ENCODE results near the gene BCL2L11.

BCL2L11 gene

DNA sequence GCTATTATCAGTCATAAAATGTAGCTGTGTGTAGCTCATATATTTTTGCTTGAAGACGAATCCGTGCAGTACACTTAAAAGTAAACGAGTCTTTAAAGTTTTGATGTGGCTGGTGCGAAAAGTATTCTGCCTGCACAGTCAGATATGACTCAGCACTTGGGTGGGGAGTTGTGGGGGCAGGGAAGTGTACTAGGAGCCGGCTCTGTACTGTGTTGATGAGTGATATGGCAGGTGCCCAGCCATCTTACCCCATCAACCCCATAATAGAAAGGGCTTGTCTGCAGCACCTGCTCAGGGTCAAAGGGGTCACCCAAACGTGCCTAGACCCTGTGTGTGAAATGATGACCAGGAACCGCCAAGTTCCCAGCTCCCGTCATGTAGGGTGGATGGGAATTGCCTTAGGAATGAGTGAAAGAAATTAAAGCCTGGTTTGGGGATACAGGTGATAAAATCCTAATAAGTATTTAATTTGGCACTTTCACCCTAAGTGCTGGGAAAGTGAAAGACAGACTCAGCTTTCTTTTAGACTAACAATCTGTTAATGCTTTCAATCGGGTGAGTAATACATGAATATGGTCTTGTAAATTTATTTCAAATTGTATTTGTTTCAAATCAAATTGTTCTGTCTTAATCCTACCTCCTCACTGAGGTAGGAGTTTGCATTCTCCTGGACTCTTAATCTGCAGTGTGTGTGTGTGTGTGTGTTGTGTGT, 48.0 kb downstream of the BCL2L11 start:
- peak; percentile 37 to 62 for DNase-seq (ENCODE audit: low read depth in 2 of 2)

- no peak for DNase-seq (ENCODE audit: low read depth in 2 of 2)
Observed at GRCh38 chr2:111169268-111169667, 48.6 kb downstream of the BCL2L11 start.

DNA sequence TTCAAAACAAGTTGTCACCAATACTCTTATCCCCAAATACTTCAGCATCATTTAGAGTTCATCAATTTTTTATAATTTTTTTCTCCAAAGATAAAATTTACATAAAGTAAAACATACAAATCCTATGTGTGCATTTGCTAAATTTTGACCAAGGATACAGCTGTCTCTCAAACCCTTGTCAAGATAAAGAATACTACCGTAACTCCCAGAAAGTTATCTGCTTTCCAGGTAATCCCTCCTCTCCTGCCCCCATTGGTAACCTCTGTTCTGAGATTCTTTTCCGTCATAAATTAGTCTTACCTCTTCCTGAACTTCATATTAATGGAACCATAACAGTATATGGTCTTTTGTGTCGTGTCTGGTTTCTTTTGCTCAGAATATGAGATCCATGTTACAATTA, 49.2 kb downstream of the BCL2L11 start:
- no peak for DNase-seq (ENCODE audit: low read depth in 2 of 2)

DNA sequence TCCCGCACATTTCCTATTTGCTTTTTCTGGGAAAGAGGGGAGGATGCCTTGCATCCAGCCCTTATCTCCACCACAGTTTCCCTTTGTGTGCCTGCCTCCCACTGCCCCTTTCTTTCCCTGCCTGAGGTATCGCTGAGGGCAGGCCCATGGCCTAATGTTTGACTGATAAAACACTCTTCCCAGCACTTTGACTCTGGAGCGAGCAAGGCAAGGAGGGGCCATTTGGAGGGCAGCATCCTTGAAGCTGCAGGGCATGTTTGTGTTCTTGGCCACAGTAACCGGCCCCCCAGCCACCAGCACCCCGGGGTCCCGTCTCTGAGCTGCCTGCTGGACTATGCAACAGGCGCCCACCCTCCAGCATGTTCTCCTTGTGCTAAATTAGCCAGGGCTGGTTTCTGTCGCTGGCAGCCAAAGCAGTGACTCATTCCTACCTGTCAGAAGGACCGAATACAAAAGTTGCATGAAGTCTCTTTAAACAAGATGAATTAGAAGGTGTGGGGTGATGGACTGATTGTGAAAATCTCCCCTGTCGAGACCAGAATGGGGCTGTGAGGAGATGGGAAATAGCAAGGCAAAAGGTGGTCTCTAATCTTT, 50.7 kb downstream of the BCL2L11 start:
- DNase-seq (ENCODE audit: low read depth in 2 of 2): no peak

DNA sequence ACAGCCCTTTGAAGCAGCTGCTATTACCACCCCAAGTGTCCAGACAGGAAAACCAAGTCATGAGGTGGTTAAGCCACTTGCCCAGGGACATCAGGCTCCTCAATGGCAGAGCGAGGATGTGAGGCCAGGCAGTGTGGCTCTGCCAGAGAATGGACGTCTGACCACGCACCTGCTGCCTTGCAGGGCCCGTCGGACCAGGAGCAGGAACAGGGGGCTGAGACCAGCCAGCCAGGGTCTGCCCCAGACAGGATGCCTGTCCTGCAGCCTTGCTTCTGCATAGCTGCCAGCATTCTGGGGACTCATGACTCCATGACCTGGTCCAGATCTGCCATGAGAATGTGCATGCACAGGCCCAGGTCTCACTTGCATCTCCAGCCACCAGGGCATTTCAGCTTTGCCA, 52.0 kb downstream of the BCL2L11 start:
- DNase-seq (ENCODE audit: low read depth in 2 of 2): no peak

DNA sequence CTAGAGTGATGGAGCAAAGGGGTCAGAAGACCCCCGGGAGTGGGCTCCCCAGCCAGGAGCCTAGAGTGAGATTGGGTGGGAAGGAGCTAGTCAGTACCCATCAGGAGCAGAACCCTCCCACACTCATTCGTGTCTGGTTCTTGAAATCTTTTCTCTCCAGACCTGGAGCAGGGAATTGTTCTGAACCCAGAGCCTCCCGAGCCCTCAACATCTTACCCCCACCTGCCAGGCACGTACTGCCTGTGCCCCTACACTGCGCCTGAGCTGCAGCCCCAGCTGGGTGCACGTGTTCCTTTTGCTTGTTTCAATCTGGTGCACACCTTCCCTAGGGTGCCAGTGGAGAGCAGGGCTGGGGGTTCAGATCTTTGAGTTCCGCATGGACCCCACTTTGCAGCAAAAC, 52.6 kb downstream of the BCL2L11 start:
- no peak for DNase-seq (ENCODE audit: low read depth in 2 of 2)

GRCh38 chr2:111173856-111174255, 53.1 kb downstream of the BCL2L11 start:
- DNase-seq (ENCODE audit: low read depth in 2 of 2): no peak

GRCh38 chr2:111175615-111176014, 54.9 kb downstream of the BCL2L11 start:
- no peak for DNase-seq (ENCODE audit: low read depth in 2 of 2)

DNA sequence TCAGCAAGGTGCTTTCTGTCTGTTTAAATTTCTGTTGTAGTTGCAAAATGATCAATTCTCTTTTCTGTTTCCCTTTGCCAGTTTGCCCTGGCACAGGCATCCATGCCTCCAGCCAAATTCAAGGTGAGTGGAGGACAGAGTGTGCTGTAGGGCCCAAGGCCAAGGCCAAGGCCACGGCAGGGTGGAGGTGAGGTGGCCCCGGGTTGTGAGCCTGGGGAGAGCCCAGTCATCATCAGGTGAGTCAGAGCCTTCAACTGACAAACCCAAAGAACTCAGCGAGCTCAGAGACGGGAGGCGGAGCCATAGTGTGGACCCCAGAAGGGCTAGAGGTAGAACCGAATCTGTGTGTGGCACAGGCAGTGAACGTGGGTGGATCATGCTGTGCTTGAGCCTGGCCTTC, 55.7 kb downstream of the BCL2L11 start:
- no peak for DNase-seq (ENCODE audit: low read depth in 2 of 2)

DNA sequence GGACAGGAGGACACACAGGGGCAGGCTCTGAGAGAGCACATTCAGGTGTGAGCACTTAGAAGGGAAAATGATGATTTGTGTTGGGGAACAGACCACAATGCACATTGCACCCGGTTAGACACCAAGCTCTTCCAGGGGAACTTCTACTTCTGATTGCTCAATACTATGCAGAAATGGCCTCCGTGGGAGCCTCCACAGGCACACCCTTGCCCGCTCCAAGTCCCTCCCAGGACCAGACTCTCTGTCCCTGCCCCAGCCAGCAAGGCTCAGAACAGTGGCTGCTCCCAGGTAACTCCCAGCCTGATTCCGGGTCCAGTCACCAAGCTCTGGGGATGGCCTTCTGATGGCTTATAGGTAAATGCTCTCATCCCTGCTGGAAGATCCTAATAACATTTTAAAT, 56.2 kb downstream of the BCL2L11 start:
- no peak for DNase-seq (ENCODE audit: low read depth in 2 of 2)

DNA sequence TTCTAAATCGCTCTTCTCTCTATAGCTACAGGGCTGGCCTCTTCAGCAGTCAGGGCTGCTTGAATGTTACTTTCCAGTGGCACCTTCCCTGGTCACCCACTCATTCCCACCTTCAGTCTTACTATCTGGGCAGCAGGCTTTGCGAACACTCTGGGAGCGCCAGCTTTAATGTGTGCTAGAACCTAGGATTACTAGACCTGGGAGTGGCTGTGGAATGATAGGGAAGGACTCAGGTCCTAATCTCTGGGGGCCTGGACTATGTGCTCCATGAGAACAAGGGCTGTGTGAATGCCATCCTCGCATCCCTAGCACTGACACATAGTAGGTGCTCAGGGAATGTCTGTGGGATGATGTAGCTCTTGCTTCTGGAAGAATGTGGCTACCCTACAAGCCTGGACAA, 57.6 kb downstream of the BCL2L11 start:
- DNase-seq (ENCODE audit: low read depth in 2 of 2): no peak

- no peak for DNase-seq (ENCODE audit: low read depth in 2 of 2)
Observed at GRCh38 chr2:111178730-111179405, 58.2 kb downstream of the BCL2L11 start.

DNA sequence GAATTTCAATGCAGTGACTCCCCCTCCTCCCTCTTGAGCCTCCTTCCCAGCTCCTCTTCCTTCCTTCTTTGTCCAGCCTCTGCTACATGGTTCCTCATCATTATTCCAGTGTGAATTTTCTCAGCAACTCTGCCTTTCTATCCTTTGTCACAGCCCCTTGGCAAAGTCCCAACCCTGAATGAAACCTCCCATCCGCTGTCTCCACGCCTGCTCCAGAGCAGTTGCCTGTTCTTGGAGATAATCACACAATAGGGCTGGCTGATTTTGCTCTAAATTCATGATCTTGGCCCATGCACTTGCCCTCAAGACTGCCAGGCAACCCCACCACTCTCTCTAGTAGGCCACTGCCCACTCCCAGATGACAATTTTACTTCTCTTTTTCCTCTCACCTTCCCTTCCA, 61.4 kb downstream of the BCL2L11 start:
- no peak for DNase-seq (ENCODE audit: low read depth in 2 of 2)

- DNase-seq (ENCODE audit: low read depth in 2 of 2): no peak
Observed at GRCh38 chr2:111182740-111183139, 62.0 kb downstream of the BCL2L11 start.

GRCh38 chr2:111184725-111185310, 64.1 kb downstream of the BCL2L11 start:
- no peak for DNase-seq (ENCODE audit: low read depth in 2 of 2)

- DNase-seq (ENCODE audit: low read depth in 2 of 2): no peak
Observed at GRCh38 chr2:111185361-111186022, 64.8 kb downstream of the BCL2L11 start.

- no peak for DNase-seq (ENCODE audit: low read depth in 2 of 2)
Observed at GRCh38 chr2:111186121-111186715, 65.5 kb downstream of the BCL2L11 start.

DNA sequence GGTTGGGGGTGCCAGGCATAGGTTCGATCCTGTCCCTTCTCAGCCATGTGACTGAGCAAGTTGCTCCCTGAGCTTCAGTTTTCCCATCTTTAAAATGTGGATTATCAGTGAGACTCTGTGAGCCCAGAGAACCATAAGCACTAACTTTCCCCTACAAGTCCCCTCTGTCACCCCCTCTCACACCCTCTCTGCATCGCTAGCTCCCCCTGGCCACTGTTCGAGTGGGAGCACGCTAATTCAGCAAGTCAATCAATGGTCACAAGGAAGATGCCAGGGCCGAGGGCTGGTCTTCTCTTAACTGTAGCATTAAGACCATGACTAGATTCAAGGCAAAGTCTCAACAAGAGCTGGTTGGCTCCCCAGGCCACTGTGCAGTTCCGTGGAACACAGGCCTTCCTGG, 66.2 kb downstream of the BCL2L11 start:
- DNase-seq (ENCODE audit: low read depth in 2 of 2): no peak

- no peak for DNase-seq (ENCODE audit: low read depth in 2 of 2)
Observed at GRCh38 chr2:111188681-111189080, 68.0 kb downstream of the BCL2L11 start.

DNA sequence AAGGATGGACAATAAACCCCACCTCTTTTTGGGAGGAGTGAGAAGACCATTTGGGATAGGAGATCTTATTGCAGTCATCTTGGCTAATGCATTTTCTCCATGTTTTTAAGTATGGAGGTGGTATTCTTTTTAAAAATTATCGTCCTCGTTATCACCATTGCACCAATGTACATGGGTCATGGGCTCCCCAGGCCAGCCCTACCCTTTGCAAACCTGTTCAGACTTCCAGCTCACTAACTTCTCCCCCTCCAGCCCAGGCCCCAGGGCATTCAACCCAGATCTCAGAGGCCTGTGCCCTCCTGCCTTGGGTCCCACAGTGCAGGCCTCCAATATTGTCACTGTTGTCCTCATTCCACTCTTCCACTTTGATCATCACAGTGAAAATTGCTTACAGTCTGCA, 68.4 kb downstream of the BCL2L11 start:
- no peak for DNase-seq (ENCODE audit: low read depth in 2 of 2)

- DNase-seq (ENCODE audit: low read depth in 2 of 2): no peak
Observed at GRCh38 chr2:111190816-111191540, 70.3 kb downstream of the BCL2L11 start.
